CD4-positive, alpha-beta T cell (primary cell): ENCODE data around the gene PPP1R12B. TPM values are rescaled to one million over a fixed set of nuclear protein-coding genes. Genes with fewer than 3 reads are reported as not detected.

ENCODE experiments used
- ATAC-seq: fragments of 200-7000 bp; cut with Tn5 transposase; one replicate; pipeline ENCODE4 v1.10.0; 2022; ENCODE audit warnings: mild to moderate bottlenecking; ENCODE audit not compliant: poor library complexity
- CTCF ChIA-PET: fragments of 350-600 bp; sonication (Branson Sonifier 250); formaldehyde crosslinking; loops from one replicate; lab custom pipeline; 2021; ENCODE audit warnings: antibody characterized with exemption, inconsistent platforms; lab: Charles Lee
- POLR2A ChIA-PET: fragments of 350-600 bp; sonication (Branson Sonifier 250); formaldehyde crosslinking; loops from one replicate; lab custom pipeline; 2021; ENCODE audit warnings: antibody characterized with exemption, inconsistent platforms; lab: Charles Lee
- DNase-seq, 14 experiments: peaks; one replicate each; pipeline ENCODE4 v3.0.0-alpha.2; 2013 to 2020; ENCODE audit warnings: mixed read lengths in 2 of 14
- H3K27ac ChIP-seq, 2 donors: one replicate each; pipeline versions ENCODE4 v1.5.1 to v1.7.0; 2013; ENCODE audit warnings: low read length in 2 of 2, low read depth in 1 of 2, mild to moderate bottlenecking in 1 of 2
- H3K27me3 ChIP-seq, 2 experiments: 1 replicate in 1 of 2; 2 replicates in 1 of 2; pipeline versions ENCODE4 v1.6.1 to v1.7.0; 2013; ENCODE audit warnings: low read length in 2 of 2, control low read depth in 1 of 2, mild to moderate bottlenecking in 1 of 2, moderate library complexity in 1 of 2; ENCODE audit not compliant: insufficient read depth in 2 of 2, control insufficient read depth in 1 of 2
- H3K36me3 ChIP-seq: one replicate; pipeline ENCODE4 v1.6.1; 2013; ENCODE audit warnings: low read length, control low read depth; ENCODE audit not compliant: insufficient read depth
- H3K4me1 ChIP-seq: one replicate; pipeline ENCODE4 v1.6.1; 2013; ENCODE audit warnings: low read length, control low read depth; ENCODE audit not compliant: insufficient read depth
- H3K4me3 ChIP-seq: one replicate; pipeline ENCODE4 v1.5.1; 2013; ENCODE audit warnings: mild to moderate bottlenecking, low read length, moderate library complexity
- H3K9me3 ChIP-seq, 2 experiments: 1 replicate in 1 of 2; 2 replicates in 1 of 2; pipeline versions ENCODE4 v1.6.1 to v1.7.0; 2013; ENCODE audit warnings: low read length in 2 of 2, mild to moderate bottlenecking in 2 of 2, control low read depth in 1 of 2, moderate library complexity in 1 of 2; ENCODE audit not compliant: control insufficient read depth in 1 of 2, insufficient read depth in 1 of 2
- H3K27ac Mint-ChIP-seq: one replicate; pipeline ENCODE4 v1.8.0; 2020; ENCODE audit warnings: mixed read lengths
- H3K27me3 Mint-ChIP-seq: one replicate; pipeline ENCODE4 v1.8.0; 2021; ENCODE audit warnings: mixed read lengths
- H3K36me3 Mint-ChIP-seq: one replicate; pipeline ENCODE4 v1.8.0; 2021; ENCODE audit warnings: low read depth, mixed read lengths
- H3K4me1 Mint-ChIP-seq: one replicate; pipeline ENCODE4 v1.8.0; 2021; ENCODE audit warnings: low read depth, mixed read lengths
- H3K4me3 Mint-ChIP-seq: one replicate; pipeline ENCODE4 v1.8.0; 2020; ENCODE audit warnings: mild to moderate bottlenecking, mixed read lengths
- H3K9me3 Mint-ChIP-seq: one replicate; pipeline ENCODE4 v1.8.0; 2020; ENCODE audit warnings: mixed read lengths
- intact Hi-C, 2 experiments: fragments of 100-400 bp; cut with DNase I in 1 of 2; cut with micrococcal nuclease in 1 of 2; formaldehyde crosslinking; loops; one replicate each; pipeline versions ENCODE4 v1.15.1 to v1.9.0; 2023 to 2025; cut with DNase I, micrococcal nuclease
- total RNA-seq, 174 experiments: library from RNA in 2 of 174; stranded (reverse) in 2 of 174; gene quantifications; one replicate each; pipeline ENCODE4 v1.2.3 and lab custom pipeline; 2021 to 2026
- TF ChIP-seq, protein P1 (sequence below): fragments of 200-600 bp; IDR thresholded peaks from one replicate; pipeline ENCODE4 v1.8.0; 2022; ENCODE audit warnings: antibody characterized with exemption, mild to moderate bottlenecking

The PPP1R12B gene
- total RNA-seq, 2 experiments from 2014 or later, result 15.0 to 15.3 TPM

DNA sequence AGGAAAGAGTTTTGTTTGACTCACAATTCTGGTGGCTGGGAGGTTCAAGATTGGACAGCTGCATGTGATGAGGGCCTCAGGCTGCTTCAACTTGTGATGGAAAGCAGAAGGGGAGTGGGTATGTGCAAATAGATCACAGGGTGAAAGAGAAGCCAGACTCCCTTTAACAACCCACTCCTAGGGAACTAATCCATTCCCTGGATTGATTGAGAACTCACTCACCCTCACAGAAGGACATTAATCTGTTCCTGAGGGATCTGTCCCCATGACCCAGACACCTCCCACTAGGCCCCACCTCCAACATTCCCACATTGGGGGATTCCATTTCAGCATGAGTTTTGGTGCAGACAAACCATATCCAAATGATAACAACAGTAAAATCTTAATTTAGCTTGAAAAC is 32.3 kb upstream of the PPP1R12B start:
- Histone ChIP-seq H3K27ac (no peak overlapping the region), H3K4me3 (no peak overlapping the region), H3K27me3 (no peaks in the 10 kb centered on the region), H3K9me3 (no peaks in the 10 kb centered on the region), H3K36me3 (no peaks in the 10 kb centered on the region), H3K4me1 (no peaks in the 10 kb centered on the region)
- Mint-ChIP-seq H3K27me3 (peaks cover 5% of the 10 kb centered on the region), H3K9me3 (no peaks in the 10 kb centered on the region), H3K4me1 (no peaks in the 10 kb centered on the region), H3K27ac (no peak overlapping the region), H3K36me3 (no peaks in the 10 kb centered on the region), H3K4me3 (no peak overlapping the region)
- ATAC-seq (no peak), DNase-seq (no peak)
- ChIA-PET CTCF (interaction anchor here (0.7 to 2.1 kb wide), 11 partner anchors 13 to 161 kb away, joined by 3 to 10 read pairs (median 4); partner anchors contain the start of genes LGR6 and PTPN7), POLR2A (interaction anchor here (1.0 to 1.8 kb wide), 2 partner anchors 42 to 123 kb away, joined by 3 to 7 read pairs; partner anchors contain the start of gene LGR6)
- intact Hi-C loops, result no loop called here
- TF ChIP-seq, protein P1, sequence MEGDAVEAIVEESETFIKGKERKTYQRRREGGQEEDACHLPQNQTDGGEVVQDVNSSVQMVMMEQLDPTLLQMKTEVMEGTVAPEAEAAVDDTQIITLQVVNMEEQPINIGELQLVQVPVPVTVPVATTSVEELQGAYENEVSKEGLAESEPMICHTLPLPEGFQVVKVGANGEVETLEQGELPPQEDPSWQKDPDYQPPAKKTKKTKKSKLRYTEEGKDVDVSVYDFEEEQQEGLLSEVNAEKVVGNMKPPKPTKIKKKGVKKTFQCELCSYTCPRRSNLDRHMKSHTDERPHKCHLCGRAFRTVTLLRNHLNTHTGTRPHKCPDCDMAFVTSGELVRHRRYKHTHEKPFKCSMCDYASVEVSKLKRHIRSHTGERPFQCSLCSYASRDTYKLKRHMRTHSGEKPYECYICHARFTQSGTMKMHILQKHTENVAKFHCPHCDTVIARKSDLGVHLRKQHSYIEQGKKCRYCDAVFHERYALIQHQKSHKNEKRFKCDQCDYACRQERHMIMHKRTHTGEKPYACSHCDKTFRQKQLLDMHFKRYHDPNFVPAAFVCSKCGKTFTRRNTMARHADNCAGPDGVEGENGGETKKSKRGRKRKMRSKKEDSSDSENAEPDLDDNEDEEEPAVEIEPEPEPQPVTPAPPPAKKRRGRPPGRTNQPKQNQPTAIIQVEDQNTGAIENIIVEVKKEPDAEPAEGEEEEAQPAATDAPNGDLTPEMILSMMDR, result no peak

DNA sequence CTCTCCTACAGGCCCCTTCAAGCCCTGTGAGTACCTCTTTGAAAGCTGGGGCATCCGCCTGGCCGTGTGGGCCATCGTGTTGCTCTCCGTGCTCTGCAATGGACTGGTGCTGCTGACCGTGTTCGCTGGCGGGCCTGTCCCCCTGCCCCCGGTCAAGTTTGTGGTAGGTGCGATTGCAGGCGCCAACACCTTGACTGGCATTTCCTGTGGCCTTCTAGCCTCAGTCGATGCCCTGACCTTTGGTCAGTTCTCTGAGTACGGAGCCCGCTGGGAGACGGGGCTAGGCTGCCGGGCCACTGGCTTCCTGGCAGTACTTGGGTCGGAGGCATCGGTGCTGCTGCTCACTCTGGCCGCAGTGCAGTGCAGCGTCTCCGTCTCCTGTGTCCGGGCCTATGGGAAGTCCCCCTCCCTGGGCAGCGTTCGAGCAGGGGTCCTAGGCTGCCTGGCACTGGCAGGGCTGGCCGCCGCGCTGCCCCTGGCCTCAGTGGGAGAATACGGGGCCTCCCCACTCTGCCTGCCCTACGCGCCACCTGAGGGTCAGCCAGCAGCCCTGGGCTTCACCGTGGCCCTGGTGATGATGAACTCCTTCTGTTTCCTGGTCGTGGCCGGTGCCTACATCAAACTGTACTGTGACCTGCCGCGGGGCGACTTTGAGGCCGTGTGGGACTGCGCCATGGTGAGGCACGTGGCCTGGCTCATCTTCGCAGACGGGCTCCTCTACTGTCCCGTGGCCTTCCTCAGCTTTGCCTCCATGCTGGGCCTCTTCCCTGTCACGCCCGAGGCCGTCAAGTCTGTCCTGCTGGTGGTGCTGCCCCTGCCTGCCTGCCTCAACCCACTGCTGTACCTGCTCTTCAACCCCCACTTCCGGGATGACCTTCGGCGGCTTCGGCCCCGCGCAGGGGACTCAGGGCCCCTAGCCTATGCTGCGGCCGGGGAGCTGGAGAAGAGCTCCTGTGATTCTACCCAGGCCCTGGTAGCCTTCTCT is 30.3 kb upstream of the PPP1R12B start:
- TF ChIP-seq, protein P1, result no peak
- Mint-ChIP-seq H3K4me3 (no peak overlapping the region), H3K9me3 (no peaks in the 10 kb centered on the region), H3K4me1 (no peaks in the 10 kb centered on the region), H3K36me3 (no peaks in the 10 kb centered on the region), H3K27ac (no peak overlapping the region), H3K27me3 (peaks cover 5% of the 10 kb centered on the region)
- Histone ChIP-seq H3K4me3 (no peak overlapping the region), H3K9me3 (no peaks in the 10 kb centered on the region), H3K4me1 (no peaks in the 10 kb centered on the region), H3K36me3 (no peaks in the 10 kb centered on the region), H3K27ac (no peak overlapping the region), H3K27me3 (no peaks in the 10 kb centered on the region)
- DNase-seq (no peak), ATAC-seq (no peak)
- ChIA-PET POLR2A (no interaction called here), CTCF (no interaction called here)
- intact Hi-C loops, result no loop called here

DNA sequence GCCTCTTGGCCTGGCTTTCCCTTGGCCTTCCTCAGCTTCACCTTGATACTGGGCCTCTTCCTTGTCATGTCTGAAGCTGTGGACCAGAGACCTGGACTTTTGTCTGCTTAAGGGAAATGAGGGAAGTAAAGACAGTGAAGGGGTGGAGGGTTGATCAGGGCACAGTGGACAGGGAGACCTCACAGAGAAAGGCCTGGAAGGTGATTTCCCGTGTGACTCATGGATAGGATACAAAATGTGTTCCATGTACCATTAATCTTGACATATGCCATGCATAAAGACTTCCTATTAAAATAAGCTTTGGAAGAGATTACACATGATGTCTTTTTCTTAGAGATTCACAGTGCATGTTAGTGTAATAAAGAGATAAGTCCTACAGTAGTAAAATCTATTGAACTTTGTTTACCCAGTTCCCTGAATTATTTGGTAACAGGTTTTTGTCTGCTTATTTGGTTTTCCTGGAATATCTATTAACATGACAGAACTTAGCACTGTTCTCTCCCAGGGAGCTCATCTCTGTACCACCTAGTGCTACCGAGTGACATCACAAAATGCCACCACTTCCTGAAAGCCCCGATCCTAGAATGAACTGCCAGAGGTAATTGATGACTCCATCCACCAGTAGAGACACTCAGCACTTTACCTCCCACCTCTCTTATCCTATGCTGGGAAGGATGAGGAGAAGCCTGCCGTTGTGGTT is 29.0 kb upstream of the PPP1R12B start:
- H3K4me1 Mint-ChIP-seq, result no peaks in the 10 kb centered on the region
- Histone ChIP-seq H3K9me3 (no peaks in the 10 kb centered on the region), H3K4me3 (no peak overlapping the region), H3K36me3 (no peaks in the 10 kb centered on the region), H3K27ac (no peak overlapping the region), H3K4me1 (no peaks in the 10 kb centered on the region), H3K27me3 (no peaks in the 10 kb centered on the region)
- intact Hi-C loops, result no loop called here
- H3K4me3 Mint-ChIP-seq, result no peak overlapping the region
- POLR2A ChIA-PET, result no interaction called here
- CTCF ChIA-PET, result no interaction called here
- H3K27me3 Mint-ChIP-seq, result peaks cover 5% of the 10 kb centered on the region
- TF ChIP-seq, protein P1, result no peak
- no peak overlapping the region for H3K27ac Mint-ChIP-seq
- no peaks in the 10 kb centered on the region for H3K9me3 Mint-ChIP-seq
- H3K36me3 Mint-ChIP-seq, result no peaks in the 10 kb centered on the region
- no peak for DNase-seq
- ATAC-seq, result no peak
